ENCODE data around the gene NOP10.

DNA sequence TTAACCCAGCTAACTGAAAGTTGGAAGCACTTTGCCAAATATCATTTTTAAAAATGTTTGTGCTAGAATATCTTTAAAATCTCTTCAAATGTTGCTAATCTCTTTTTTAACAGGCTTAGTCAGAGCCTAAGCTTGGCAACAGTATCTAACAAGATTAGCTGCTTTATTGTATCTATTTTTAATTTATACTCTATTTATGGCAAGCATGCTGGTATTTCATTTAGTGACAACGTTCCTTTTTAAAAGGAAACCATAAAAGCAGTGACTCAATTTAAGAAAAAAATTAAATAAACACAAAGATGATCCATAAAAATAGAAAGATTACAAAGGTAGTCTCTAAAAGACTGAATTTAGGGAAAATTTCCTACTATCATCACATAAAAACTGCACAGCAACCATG lies 45.9 kb downstream of the NOP10 start:
- no peak for TF ChIP-seq POLR2A (IDR thresholded peaks at IDR 0.05)
- TF ChIP-seq, protein P1, sequence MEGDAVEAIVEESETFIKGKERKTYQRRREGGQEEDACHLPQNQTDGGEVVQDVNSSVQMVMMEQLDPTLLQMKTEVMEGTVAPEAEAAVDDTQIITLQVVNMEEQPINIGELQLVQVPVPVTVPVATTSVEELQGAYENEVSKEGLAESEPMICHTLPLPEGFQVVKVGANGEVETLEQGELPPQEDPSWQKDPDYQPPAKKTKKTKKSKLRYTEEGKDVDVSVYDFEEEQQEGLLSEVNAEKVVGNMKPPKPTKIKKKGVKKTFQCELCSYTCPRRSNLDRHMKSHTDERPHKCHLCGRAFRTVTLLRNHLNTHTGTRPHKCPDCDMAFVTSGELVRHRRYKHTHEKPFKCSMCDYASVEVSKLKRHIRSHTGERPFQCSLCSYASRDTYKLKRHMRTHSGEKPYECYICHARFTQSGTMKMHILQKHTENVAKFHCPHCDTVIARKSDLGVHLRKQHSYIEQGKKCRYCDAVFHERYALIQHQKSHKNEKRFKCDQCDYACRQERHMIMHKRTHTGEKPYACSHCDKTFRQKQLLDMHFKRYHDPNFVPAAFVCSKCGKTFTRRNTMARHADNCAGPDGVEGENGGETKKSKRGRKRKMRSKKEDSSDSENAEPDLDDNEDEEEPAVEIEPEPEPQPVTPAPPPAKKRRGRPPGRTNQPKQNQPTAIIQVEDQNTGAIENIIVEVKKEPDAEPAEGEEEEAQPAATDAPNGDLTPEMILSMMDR (IDR thresholded peaks at IDR 0.05), result no peak

All from adrenal gland (tissue), 5 donors.